AG09309 (cell line): Measurements from ENCODE around the gene PCK1.
"Not testable (repeated sequence)": the region's sequence is repeated elsewhere in the genome, so short reads cannot be mapped to it uniquely, and the experiment has no call there.

Experiments
- DNase-seq: peaks from one replicate; pipeline ENCODE4 v3.0.0-alpha.2; 2010; ENCODE audit warnings: low read depth
- H3K4me3 ChIP-seq: 2 replicates; pipeline ENCODE4 v1.5.1; 2011; ENCODE audit warnings: mild to moderate bottlenecking, low read depth, low read length, moderate library complexity; ENCODE audit not compliant: control insufficient read depth
- TF ChIP-seq, protein P1 (sequence below): IDR thresholded peaks from 2 replicates; pipeline ENCODE4 v1.5.1; 2011; ENCODE audit warnings: mild to moderate bottlenecking, low read depth, low read length, inconsistent platforms; ENCODE audit not compliant: insufficient read depth, control insufficient read depth; ENCODE audit errors: missing control alignments

PCK1 gene

DNA sequence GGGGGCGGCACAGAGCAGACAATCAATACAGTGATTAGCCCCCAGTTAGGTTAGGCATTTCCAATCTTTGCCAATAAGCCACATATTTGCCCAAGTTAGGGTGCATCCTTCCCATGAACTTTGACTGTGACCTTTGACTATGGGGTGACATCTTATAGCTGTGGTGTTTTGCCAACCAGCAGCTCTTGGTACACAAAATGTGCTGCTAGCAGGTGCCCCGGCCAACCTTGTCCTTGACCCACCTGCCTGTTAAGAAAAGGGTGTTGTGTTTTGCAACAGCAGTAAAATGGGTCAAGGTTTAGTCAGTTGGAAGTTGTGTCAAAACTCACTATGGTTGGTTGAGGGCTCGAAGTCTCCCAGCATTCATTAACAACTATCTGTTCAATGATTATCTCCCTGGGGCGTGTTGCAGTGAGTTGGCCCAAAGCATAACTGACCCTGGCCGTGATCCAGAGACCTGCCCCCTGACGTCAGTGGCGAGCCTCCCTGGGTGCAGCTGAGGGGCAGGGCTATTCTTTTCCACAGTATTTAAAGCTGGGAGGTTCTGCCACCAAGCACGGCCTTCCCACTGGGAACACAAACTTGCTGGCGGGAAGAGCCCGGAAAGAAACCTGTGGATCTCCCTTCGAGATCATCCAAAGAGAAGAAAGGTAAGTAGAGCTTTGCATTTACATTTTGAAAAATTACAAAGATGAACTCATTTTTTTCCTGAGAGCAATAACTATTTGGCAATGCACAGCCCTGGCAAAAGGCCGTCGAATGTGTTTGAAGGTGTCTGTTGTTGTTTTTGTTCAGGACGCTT is at the start of gene PCK1:
Gene PCK1 (plus strand): TSS at position 557 of the 802 bp plus-strand sequence. CDS start 302 bp downstream, outside the sequence.
- no peak for DNase-seq

DNA sequence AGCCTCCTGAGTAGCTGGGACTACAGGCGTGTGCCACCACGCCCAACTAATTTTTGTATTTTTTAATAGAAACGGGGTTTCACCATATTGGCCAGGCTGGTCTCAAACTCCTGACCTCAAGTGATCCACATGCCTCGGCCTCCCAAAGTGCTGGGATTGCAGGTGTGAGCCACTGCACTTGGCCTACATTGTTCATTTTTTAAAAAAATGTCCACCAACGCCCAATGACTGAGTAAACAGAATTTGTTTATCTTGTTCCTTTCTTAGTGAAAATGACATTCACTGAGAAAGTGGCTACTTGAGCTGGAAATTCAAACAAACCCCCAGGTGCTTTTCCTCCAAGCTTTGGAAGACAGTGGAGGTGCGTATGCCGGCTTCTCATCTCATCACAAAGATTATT is 49.2 kb upstream of the PCK1 start:
- not testable (repeated sequence) for H3K4me3 ChIP-seq, DNase-seq

More for the DNA sequence above, at the start of gene PCK1:
- no peak within 1 kb of the TSS for H3K4me3 ChIP-seq
- TF ChIP-seq, protein P1, sequence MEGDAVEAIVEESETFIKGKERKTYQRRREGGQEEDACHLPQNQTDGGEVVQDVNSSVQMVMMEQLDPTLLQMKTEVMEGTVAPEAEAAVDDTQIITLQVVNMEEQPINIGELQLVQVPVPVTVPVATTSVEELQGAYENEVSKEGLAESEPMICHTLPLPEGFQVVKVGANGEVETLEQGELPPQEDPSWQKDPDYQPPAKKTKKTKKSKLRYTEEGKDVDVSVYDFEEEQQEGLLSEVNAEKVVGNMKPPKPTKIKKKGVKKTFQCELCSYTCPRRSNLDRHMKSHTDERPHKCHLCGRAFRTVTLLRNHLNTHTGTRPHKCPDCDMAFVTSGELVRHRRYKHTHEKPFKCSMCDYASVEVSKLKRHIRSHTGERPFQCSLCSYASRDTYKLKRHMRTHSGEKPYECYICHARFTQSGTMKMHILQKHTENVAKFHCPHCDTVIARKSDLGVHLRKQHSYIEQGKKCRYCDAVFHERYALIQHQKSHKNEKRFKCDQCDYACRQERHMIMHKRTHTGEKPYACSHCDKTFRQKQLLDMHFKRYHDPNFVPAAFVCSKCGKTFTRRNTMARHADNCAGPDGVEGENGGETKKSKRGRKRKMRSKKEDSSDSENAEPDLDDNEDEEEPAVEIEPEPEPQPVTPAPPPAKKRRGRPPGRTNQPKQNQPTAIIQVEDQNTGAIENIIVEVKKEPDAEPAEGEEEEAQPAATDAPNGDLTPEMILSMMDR = no peak

DNA sequence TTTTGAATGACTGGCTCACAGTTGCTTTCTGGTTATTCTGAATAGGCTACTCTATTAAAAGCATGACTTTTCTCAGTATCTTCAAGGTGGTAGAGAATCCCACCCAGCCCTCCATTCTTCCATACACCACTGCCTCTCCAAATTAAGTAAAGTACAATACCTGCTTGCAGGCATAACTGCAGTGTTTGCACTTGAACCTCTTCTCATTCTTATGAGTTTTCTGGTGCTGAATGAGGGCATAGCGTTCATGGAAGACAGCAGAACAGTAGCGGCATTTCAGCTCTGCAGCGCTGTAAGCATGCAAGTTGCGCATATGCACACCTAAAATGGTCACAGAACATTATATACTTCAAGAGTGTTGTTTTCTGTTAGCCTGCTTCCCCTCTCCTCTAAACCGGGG is 48.5 kb upstream of the PCK1 start:
- TF ChIP-seq, protein P1 = no peak
- H3K4me3 ChIP-seq = no peak overlapping the region
- no peak for DNase-seq

DNA sequence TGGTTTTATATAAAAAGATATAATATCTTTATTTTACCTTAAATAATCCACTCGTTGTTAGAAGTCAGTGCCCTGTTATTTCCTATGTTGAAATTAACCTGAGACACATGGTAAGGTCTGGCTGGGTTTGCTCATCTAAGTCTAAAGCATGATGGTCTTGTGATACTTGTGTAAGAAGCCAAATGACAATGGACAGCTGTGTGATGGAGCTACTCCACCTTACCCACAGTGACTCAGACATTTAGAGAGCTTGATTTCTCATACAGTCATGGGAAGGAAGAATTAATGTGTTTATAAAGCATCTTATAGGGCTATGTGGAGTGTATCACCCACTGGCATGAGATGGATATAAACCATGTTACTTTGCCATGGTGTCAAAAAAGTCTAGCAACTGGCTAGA is 47.7 kb upstream of the PCK1 start:
- no peak overlapping the region for H3K4me3 ChIP-seq
- TF ChIP-seq, protein P1 = no peak
- DNase-seq = no peak

DNA sequence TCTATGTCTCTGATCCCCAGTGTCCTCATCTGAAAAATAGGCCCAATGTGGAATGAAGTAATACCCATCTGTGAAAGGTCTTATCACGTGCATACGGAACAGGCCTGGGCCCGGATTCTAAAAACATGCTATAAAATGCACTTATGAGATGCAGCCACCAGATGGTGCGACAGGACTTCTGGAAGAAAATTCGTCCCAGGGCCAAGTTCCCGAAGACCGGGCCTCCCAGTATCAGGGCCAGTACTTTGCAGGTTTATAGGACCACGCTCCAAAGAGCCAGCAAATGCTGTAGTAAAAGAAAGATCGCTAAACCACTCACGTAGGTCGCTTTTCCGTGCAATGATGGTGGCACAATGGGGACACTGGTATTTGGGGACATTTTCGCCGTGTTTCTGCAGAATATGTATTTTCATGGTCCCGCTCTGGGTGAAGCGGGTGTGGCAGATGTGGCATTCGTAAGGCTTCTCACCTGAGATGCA is 46.6 kb upstream of the PCK1 start:
- DNase-seq = peak; percentile 25
- no peak overlapping the region for H3K4me3 ChIP-seq
- TF ChIP-seq, protein P1 = peak; percentile 77

DNA sequence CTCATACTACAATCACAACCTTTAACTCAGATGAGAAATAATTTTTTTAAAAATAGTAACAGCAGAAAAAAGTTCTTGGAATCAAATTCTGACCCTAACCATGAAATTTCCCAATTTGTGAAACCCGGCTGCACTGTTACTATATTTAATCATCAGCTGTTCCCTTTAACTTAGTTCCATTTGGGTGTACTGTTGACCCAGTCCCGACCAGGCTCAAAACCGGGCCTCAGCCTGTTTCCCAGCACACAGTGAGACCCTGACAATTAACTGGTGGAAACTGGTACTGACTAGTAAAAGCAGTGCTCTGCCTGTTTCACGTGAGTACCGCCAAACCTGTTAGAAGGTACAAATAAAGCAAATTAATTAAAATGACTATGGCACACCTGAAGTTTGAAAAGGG is 43.0 kb upstream of the PCK1 start:
- TF ChIP-seq, protein P1 = no peak
- H3K4me3 ChIP-seq = no peak overlapping the region
- DNase-seq = no peak

DNA sequence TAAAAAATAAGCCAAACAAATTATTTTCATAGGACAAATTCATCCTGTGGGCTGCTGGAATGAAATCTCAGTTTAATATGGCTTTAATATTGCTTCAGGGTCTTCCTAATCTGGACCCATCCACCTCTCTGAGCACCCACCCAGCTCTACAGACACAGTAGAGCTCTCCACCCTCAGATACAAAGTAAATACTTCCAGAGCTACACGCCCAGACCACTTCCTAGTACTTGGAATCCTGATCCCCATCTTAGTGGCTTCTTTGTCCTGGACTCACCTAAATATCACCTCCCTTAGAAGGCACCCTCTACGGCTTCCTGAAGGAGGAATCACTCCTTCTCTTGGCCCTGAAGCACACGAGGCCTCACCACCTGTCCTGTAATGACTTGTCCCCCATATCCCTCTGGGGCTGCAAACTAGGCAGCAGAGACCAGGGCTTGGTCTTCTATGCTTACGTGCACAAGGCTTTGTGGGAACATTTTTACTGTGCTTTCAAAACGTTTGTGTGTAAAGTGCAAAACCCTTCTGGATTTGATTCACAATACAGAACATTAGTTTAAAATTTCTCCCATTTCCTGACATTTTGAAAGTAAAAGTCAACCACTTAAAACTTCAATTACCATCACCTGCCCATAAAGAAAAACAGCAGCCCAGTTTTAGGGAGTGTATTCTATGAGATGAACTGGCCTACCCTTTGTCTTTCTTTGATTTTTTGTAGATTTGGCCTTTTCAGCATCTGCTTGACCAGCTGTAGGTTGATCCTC is 38.4 kb upstream of the PCK1 start:
- H3K4me3 ChIP-seq = no peak overlapping the region
- TF ChIP-seq, protein P1 = no peak
- no peak for DNase-seq
